Peyer's patch (tissue), 4 donors: ENCODE measurements around the gene GAK. TPM values are rescaled to one million over a fixed set of nuclear protein-coding genes. Genes with fewer than 3 reads are reported as not detected.

Source experiments
- DNase-seq, 3 donors: peaks; one replicate each; pipeline ENCODE4 v3.0.0-alpha.2; 2017 to 2019
- H3K27ac ChIP-seq, 4 donors: fragments of 200-600 bp; sonication (generic); one replicate each; pipeline ENCODE4 v1.5.1; 2016 to 2019
- H3K27me3 ChIP-seq, 2 donors: fragments of 200-600 bp; sonication (generic); one replicate each; pipeline ENCODE4 v1.5.1; 2019
- H3K36me3 ChIP-seq, 3 donors: fragments of 200-600 bp; sonication (generic); one replicate each; pipeline ENCODE4 v1.5.1; 2016 to 2019
- H3K4me1 ChIP-seq, 4 donors: fragments of 200-600 bp; sonication (generic); one replicate each; pipeline ENCODE4 v1.5.1; 2016 to 2019
- H3K4me3 ChIP-seq, 4 donors: fragments of 200-600 bp; sonication (generic); 1 replicate in 3 of 4; 2 replicates in 1 of 4; pipeline ENCODE4 v1.5.1; 2016 to 2019; ENCODE audit warnings: mild to moderate bottlenecking in 1 of 4
- H3K9me3 ChIP-seq, 4 donors: fragments of 200-600 bp; sonication (generic); one replicate each; pipeline ENCODE4 v1.5.1; 2016 to 2019; ENCODE audit warnings: mild to moderate bottlenecking in 1 of 4
- CTCF ChIP-seq, 6 experiments: fragments of 450-650 bp in 4 of 6; fragments of 200-600 bp in 2 of 6; sonication (generic) in 1 of 6; IDR thresholded peaks; one replicate each; pipeline ENCODE4 v1.5.1; 2017 to 2019; ENCODE audit warnings: antibody characterized with exemption in 6 of 6, mild to moderate bottlenecking in 3 of 6, moderate library complexity in 1 of 6
- POLR2A ChIP-seq, 2 donors: fragments of 450-650 bp; IDR thresholded peaks; one replicate each; pipeline ENCODE4 v1.5.1; 2017; ENCODE audit warnings: antibody characterized with exemption in 2 of 2, mild to moderate bottlenecking in 2 of 2, moderate library complexity in 2 of 2
- total RNA-seq, 4 donors: library from RNA; depleted of rRNA; stranded (reverse); fragments of >200 nt; gene quantifications; one replicate each; pipeline ENCODE4 v1.1.0, GENCODE V29; 2016

The GAK gene
- total RNA-seq, 4 donors from 2014 or later: 248 to 362 (median 351) TPM

- no peak overlapping the region for H3K27ac ChIP-seq
- DNase-seq: no peak
- peaks cover 0 to 25% (median 5%) of the 10 kb centered on the region in 4 donors for H3K4me1 ChIP-seq
- H3K4me3 ChIP-seq: no peak overlapping the region
- no peaks in the 10 kb centered on the region for H3K9me3 ChIP-seq
- H3K27me3 ChIP-seq: no peaks in the 10 kb centered on the region
- peaks cover 0 to 3% (median 0%) of the 10 kb centered on the region in 3 donors for H3K36me3 ChIP-seq
- TF ChIP-seq POLR2A (IDR thresholded peaks at IDR 0.05) (no peak), CTCF (IDR thresholded peaks at IDR 0.05) (no peak)
Observed at GRCh38 chr4:917992-918391, 14.1 kb downstream of the GAK start.

- Histone ChIP-seq H3K27ac (no peak overlapping the region), H3K27me3 (no peaks in the 10 kb centered on the region), H3K4me3 (no peak overlapping the region), H3K36me3 (peaks cover 0 to 5% (median 0%) of the 10 kb centered on the region in 3 donors), H3K9me3 (no peaks in the 10 kb centered on the region), H3K4me1 (peaks cover 0 to 25% (median 5%) of the 10 kb centered on the region in 4 donors)
- TF ChIP-seq POLR2A (IDR thresholded peaks at IDR 0.05) (no peak), CTCF (IDR thresholded peaks at IDR 0.05) (no peak)
- peak in 1 of 3 donors; percentile 22 for DNase-seq
Observed at GRCh38 chr4:917466-917865, 14.7 kb downstream of the GAK start.

- peak overlapping the region in 1 of 4 donors; percentile 49 for H3K27ac ChIP-seq
- TF ChIP-seq POLR2A (IDR thresholded peaks at IDR 0.05): no peak
- TF ChIP-seq CTCF (IDR thresholded peaks at IDR 0.05): no peak
- peaks cover 0 to 32% (median 2%) of the 10 kb centered on the region in 4 donors for H3K4me1 ChIP-seq
- peaks cover 0 to 24% (median 0%) of the 10 kb centered on the region in 3 donors for H3K36me3 ChIP-seq
- no peaks in the 10 kb centered on the region for H3K27me3 ChIP-seq
- no peaks in the 10 kb centered on the region for H3K9me3 ChIP-seq
- no peak for DNase-seq
- no peak overlapping the region for H3K4me3 ChIP-seq
Observed at GRCh38 chr4:915595-915994, 16.5 kb downstream of the GAK start.

GRCh38 chr4:915041-915474 lies 17.1 kb downstream of the GAK start:
- peak overlapping the region in 1 of 4 donors; percentile 49 for H3K27ac ChIP-seq
- no peak for TF ChIP-seq CTCF (IDR thresholded peaks at IDR 0.05)
- no peak for TF ChIP-seq POLR2A (IDR thresholded peaks at IDR 0.05)
- no peaks in the 10 kb centered on the region for H3K9me3 ChIP-seq
- H3K36me3 ChIP-seq: peaks cover 0 to 29% (median 0%) of the 10 kb centered on the region in 3 donors
- peak in 2 of 3 donors; percentile 37 to 45 for DNase-seq
- no peaks in the 10 kb centered on the region for H3K27me3 ChIP-seq
- peaks cover 0 to 32% (median 2%) of the 10 kb centered on the region in 4 donors for H3K4me1 ChIP-seq
- no peak overlapping the region for H3K4me3 ChIP-seq

- peak in 1 of 3 donors; percentile 34 for DNase-seq
- Histone ChIP-seq H3K27me3 (no peaks in the 10 kb centered on the region), H3K36me3 (peaks cover 0 to 34% (median 0%) of the 10 kb centered on the region in 3 donors), H3K27ac (no peak overlapping the region), H3K4me3 (no peak overlapping the region), H3K9me3 (no peaks in the 10 kb centered on the region), H3K4me1 (peaks cover 0 to 29% (median 2%) of the 10 kb centered on the region in 4 donors)
- no peak for TF ChIP-seq POLR2A (IDR thresholded peaks at IDR 0.05)
- TF ChIP-seq CTCF (IDR thresholded peaks at IDR 0.05): no peak
Observed at GRCh38 chr4:914531-914930, 17.6 kb downstream of the GAK start.

GRCh38 chr4:913280-913618 lies 18.9 kb downstream of the GAK start:
- DNase-seq: peak in 1 of 3 donors; percentile 29
- peak overlapping the region in 2 of 4 donors; percentile 58 to 66 for H3K27ac ChIP-seq
- no peak for TF ChIP-seq POLR2A (IDR thresholded peaks at IDR 0.05)
- TF ChIP-seq CTCF (IDR thresholded peaks at IDR 0.05): no peak

More at GRCh38 chr4:913280-913618, 18.9 kb downstream of the GAK start:
- H3K4me3 ChIP-seq: no peak overlapping the region
- H3K27me3 ChIP-seq: no peaks in the 10 kb centered on the region
- H3K9me3 ChIP-seq: no peaks in the 10 kb centered on the region
- H3K36me3 ChIP-seq: peaks cover 0 to 45% (median 0%) of the 10 kb centered on the region in 3 donors
- H3K4me1 ChIP-seq: peaks cover 0 to 25% (median 2%) of the 10 kb centered on the region in 4 donors
